ENCODE data around the gene ULBP1.

DNA sequence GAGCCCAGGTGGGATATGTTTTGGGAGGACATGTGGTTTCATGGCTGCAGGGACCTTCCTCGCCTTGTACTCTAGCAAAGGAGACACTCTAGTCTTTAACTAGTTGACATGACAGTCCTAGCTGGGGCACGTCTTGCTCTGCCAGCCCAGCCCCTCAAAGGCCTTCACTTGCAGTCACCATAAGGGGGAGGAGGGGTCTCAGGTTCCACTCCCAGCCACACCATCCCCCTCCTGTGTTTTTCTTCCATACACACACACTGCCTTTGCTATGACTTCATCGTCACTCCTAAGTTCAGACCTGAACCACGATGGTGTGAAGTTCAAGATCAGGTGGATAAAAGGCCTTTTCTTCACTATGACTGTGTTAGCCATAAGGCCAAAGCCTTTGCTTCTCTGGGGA lies 13.5 kb downstream of the ULBP1 start:
- TF ChIP-seq, protein P1, sequence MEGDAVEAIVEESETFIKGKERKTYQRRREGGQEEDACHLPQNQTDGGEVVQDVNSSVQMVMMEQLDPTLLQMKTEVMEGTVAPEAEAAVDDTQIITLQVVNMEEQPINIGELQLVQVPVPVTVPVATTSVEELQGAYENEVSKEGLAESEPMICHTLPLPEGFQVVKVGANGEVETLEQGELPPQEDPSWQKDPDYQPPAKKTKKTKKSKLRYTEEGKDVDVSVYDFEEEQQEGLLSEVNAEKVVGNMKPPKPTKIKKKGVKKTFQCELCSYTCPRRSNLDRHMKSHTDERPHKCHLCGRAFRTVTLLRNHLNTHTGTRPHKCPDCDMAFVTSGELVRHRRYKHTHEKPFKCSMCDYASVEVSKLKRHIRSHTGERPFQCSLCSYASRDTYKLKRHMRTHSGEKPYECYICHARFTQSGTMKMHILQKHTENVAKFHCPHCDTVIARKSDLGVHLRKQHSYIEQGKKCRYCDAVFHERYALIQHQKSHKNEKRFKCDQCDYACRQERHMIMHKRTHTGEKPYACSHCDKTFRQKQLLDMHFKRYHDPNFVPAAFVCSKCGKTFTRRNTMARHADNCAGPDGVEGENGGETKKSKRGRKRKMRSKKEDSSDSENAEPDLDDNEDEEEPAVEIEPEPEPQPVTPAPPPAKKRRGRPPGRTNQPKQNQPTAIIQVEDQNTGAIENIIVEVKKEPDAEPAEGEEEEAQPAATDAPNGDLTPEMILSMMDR (conservative IDR thresholded peaks at IDR 0.05 in 1 of 2, IDR thresholded peaks at IDR 0.05 in 1 of 2; ENCODE audit: extremely low read depth in 1 of 2, insufficient read depth in 1 of 2, low read depth in 1 of 2, low read length in 2 of 2), result no peak
- no peak for TF ChIP-seq EZH2 (IDR thresholded peaks at IDR 0.05; ENCODE audit: borderline replicate concordance, low read length)
